Left cardiac atrium (tissue), 4 donors: ENCODE results near the gene BPHL. TPM values are rescaled to one million over a fixed set of nuclear protein-coding genes. Genes with fewer than 3 reads are reported as not detected.
A peak's percentile ranks its signal among the peaks of the same experiment; 100 is the strongest.
"Not testable (repeated sequence)": the region's sequence is repeated elsewhere in the genome, so short reads cannot be mapped to it uniquely, and the experiment has no call there.

Source experiments
- ATAC-seq, 2 donors: fragments of 200-7000 bp; cut with Tn5 transposase; one replicate each; pipeline ENCODE4 v1.9.1; 2020; ENCODE audit warnings: mild to moderate bottlenecking in 2 of 2, moderate library complexity in 2 of 2
- DNase-seq: peaks from one replicate; pipeline ENCODE4 v3.0.0-alpha.2; 2020
- intact Hi-C, 2 donors: fragments of 100-400 bp; cut with DNase I; formaldehyde crosslinking; loops; one replicate each; pipeline versions ENCODE4 v1.14.1 to v1.15.1; 2022 to 2023
- total RNA-seq, 2 donors: library from RNA; stranded (reverse); fragmentation: NEBNext Ultra II Directional; extraction: Animal tissue kit (Norgen Biotek cat#: 25700); gene quantifications; one replicate each; pipeline ENCODE4 v1.2.1, GENCODE V29; 2021
- donor health status: DM: no; HTN: yes; CAD: no.
- donor health status: DM: no; HTN: yes; CAD: no; lungs with severe emphysema.
- donor health status: DM: yes; HTN: yes; CAD: no.
- donor health status: Dilated cardiomyopathy.

Gene BPHL
- total RNA-seq, 2 donors from 2014 or later = 12.4 to 13.6 TPM

- intact Hi-C loops = no loop called here
- no peak for DNase-seq
These were observed 579 bp upstream of the BPHL start for GRCh38 chr6:3117912-3118352.

GRCh38 chr6:3119040-3119723, 671 bp downstream of the BPHL start:
- DNase-seq = no peak
- ATAC-seq = peak; percentile 29 to 57
- intact Hi-C loops = no loop called here

More at GRCh38 chr6:3117912-3118352, 579 bp upstream of the BPHL start:
- no peak for ATAC-seq

GRCh38 chr6:3120765-3121089, 2.2 kb downstream of the BPHL start:
- DNase-seq = no peak
- no peak for ATAC-seq
- intact Hi-C loops = no loop called here

GRCh38 chr6:3122823-3123182, 4.3 kb downstream of the BPHL start:
- ATAC-seq = no peak
- intact Hi-C loops = no loop called here
- DNase-seq = no peak

- no peak for ATAC-seq
- no peak for DNase-seq
- intact Hi-C loops = loop anchor here in 1 of 2 donors (5.0 kb wide), 1 partner anchor 128 kb away; no protein-coding TSS in a partner anchor
These were observed 6.2 kb downstream of the BPHL start for GRCh38 chr6:3124667-3125066.

- intact Hi-C loops = loop anchor here (2.0 to 5.0 kb wide), 2 partner anchors 125 to 126 kb away; no protein-coding TSS in a partner anchor
- ATAC-seq = peak in 1 of 2 donors; percentile 14
- DNase-seq = no peak
These were observed 7.3 kb downstream of the BPHL start for GRCh38 chr6:3125815-3126214.

GRCh38 chr6:3128356-3129108, 10.0 kb downstream of the BPHL start:
- ATAC-seq = no peak
- DNase-seq = no peak
- intact Hi-C loops = loop anchor here in 1 of 2 donors (5.0 kb wide), 1 partner anchor 124 kb away; no protein-coding TSS in a partner anchor

GRCh38 chr6:3131695-3132094, 13.2 kb downstream of the BPHL start:
- DNase-seq (no peak), ATAC-seq (no peak)
- intact Hi-C loops = no loop called here

- ATAC-seq (no peak), DNase-seq (no peak)
- intact Hi-C loops = no loop called here
These were observed 15.0 kb downstream of the BPHL start for GRCh38 chr6:3133515-3133914.

GRCh38 chr6:3135668-3136291, 17.3 kb downstream of the BPHL start:
- intact Hi-C loops = no loop called here
- ATAC-seq (no peak), DNase-seq (no peak)

- DNase-seq (no peak), ATAC-seq (no peak)
- intact Hi-C loops = no loop called here
These were observed 17.9 kb downstream of the BPHL start for GRCh38 chr6:3136292-3137011.

GRCh38 chr6:3137057-3137777, 18.7 kb downstream of the BPHL start:
- no peak for DNase-seq
- ATAC-seq = no peak
- intact Hi-C loops = no loop called here

GRCh38 chr6:3137873-3138272, 19.4 kb downstream of the BPHL start:
- DNase-seq, ATAC-seq, intact Hi-C loops: not testable (repeated sequence)

- intact Hi-C loops = no loop called here
- no peak for ATAC-seq
- DNase-seq = no peak
These were observed 19.8 kb downstream of the BPHL start for GRCh38 chr6:3138341-3138740.

- ATAC-seq (peak; percentile 86 to 94), DNase-seq (peak; percentile 33)
- intact Hi-C loops = no loop called here
These were observed 20.8 kb downstream of the BPHL start for GRCh38 chr6:3139090-3139903.

GRCh38 chr6:3140201-3140600, 21.7 kb downstream of the BPHL start:
- intact Hi-C loops = no loop called here
- no peak for DNase-seq
- no peak for ATAC-seq

GRCh38 chr6:3142536-3142935, 24.0 kb downstream of the BPHL start:
- intact Hi-C loops = no loop called here
- ATAC-seq (no peak), DNase-seq (no peak)

- ATAC-seq (no peak), DNase-seq (no peak)
- intact Hi-C loops = no loop called here
These were observed 24.6 kb downstream of the BPHL start for GRCh38 chr6:3143158-3143557.
